AG10803 (cell line): ENCODE results near the gene SPPL2B.

Experiments used
- DNase-seq: peaks from one replicate; pipeline ENCODE4 v3.0.0; 2010; ENCODE audit warnings: low read depth
- H3K4me3 ChIP-seq: 2 replicates; pipeline ENCODE4 v1.5.1; 2011; ENCODE audit warnings: mild to moderate bottlenecking, low read length, control low read depth
- CTCF ChIP-seq: conservative IDR thresholded peaks from 2 replicates; pipeline ENCODE4 v1.5.1; 2011; ENCODE audit warnings: mild to moderate bottlenecking, low read length, control low read depth, inconsistent platforms

Gene SPPL2B

GRCh38 chr19:2374808-2375207 is 46.3 kb downstream of the SPPL2B start:
- DNase-seq = no peak
- no peak for TF ChIP-seq CTCF
- H3K4me3 ChIP-seq = no peak overlapping the region

GRCh38 chr19:2375353-2376121 is 47.1 kb downstream of the SPPL2B start:
- no peak for DNase-seq
- TF ChIP-seq CTCF = no peak
- H3K4me3 ChIP-seq = no peak overlapping the region

GRCh38 chr19:2376784-2377519 is 48.5 kb downstream of the SPPL2B start:
- no peak for DNase-seq
- no peak overlapping the region for H3K4me3 ChIP-seq
- TF ChIP-seq CTCF = no peak

- DNase-seq = no peak
- H3K4me3 ChIP-seq = no peak overlapping the region
- TF ChIP-seq CTCF = no peak
Observed at GRCh38 chr19:2380567-2380966, 52.1 kb downstream of the SPPL2B start.

GRCh38 chr19:2381148-2381820 is 52.8 kb downstream of the SPPL2B start:
- H3K4me3 ChIP-seq = no peak overlapping the region
- DNase-seq = no peak
- no peak for TF ChIP-seq CTCF

GRCh38 chr19:2382530-2383222 is 54.2 kb downstream of the SPPL2B start:
- no peak for DNase-seq
- H3K4me3 ChIP-seq = no peak overlapping the region
- no peak for TF ChIP-seq CTCF
